Activated CD4-positive, alpha-beta T cell treated with anti-CD3 and anti-CD28 coated beads, Interleukin-2, Interleukin-6, amounts not matched to agents 100 ng/mL and 50 ng/mL, durations not matched to agents 16 hours and 8 hours (primary cell): Measurements from ENCODE around the gene CHP2.
"Not testable (repeated sequence)": the region's sequence is repeated elsewhere in the genome, so short reads cannot be mapped to it uniquely, and the experiment has no call there.

Experiments
- DNase-seq: peaks from one replicate; pipeline ENCODE4 v3.0.0-alpha.2; 2020

CHP2 gene

GRCh38 chr16:23754594-23755483, at the start of gene CHP2:
TSS of gene CHP2 (plus strand) at chr16:23755026. CDS start at chr16:23755050, 24 bp downstream.
- DNase-seq: no peak

DNA sequence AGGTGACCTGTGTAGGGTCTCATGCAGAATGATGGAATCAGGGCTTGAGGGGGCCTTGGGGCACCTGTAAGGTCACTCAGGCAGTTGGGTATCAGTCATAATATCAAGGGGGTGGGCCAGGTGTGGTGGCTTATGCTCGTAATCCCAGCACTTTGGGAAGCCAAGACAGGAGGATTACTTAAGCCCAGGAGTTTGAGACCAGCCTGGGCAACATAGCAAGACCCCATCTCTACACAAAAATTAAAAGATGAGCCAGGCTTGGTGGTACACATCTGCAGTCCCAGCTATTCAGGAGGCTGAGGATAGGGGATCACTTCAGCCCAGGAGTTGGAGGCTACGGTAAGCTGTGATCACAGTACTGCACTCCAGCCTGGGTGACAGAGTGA, 49.3 kb upstream of the CHP2 start:
- DNase-seq: no peak

DNA sequence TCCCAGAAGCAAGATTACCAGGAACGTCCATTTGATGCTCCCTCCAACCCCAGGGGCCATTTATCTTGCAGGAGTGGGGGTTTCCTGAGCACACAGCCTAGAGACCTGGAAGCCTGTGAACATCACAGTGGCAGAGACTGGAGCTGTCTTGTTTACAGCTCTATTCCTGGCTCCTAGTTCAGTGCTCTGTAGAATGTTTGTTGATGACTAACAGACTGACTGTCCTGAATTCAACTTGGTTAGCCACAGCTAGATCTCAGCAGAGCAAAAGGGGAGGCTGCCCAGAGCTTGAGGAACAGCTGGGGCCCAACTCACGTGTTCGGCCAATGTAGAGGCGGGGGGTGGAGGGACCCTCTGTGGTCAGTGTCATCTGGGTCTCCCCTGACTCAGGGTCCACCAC, 48.4 kb upstream of the CHP2 start:
- no peak for DNase-seq

DNA sequence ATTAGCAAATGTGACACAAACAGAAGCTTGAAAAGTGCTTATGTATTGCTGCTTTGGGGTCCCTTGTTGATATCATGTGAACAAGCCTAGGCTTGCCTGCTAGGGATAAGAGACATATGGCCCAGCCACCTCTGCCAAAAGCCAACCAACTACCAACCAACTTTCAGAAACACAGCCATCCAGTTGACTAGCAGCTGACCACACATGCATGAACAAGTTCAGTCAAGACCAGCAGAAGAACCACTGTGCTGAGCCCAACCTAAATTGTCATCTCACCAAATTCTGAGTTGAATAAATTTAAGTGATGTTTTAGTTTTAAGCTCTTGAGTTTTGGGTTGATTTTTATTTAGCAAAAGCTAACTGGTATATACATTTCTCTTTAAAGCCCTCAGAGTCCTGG, 45.3 kb upstream of the CHP2 start:
- DNase-seq: no peak

DNA sequence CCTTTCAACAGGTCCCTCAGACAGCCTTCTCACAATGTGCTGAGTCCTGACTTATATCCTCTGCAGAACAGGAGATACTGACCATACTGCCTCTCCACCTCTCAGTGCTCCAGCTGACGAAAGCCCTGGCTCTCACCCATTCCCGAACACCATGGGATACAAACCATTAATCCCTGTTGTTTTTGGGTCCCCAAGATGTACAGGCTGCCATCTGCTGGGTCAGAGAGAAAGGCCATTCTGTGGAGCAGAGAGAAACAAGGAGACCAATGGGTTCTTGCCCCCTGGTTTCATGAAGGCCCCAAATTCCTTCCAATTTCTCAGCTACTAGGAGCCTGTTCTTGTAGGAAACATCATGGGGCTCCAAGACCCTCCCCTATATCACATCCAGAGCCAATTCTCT, 44.8 kb upstream of the CHP2 start:
- DNase-seq: no peak

DNA sequence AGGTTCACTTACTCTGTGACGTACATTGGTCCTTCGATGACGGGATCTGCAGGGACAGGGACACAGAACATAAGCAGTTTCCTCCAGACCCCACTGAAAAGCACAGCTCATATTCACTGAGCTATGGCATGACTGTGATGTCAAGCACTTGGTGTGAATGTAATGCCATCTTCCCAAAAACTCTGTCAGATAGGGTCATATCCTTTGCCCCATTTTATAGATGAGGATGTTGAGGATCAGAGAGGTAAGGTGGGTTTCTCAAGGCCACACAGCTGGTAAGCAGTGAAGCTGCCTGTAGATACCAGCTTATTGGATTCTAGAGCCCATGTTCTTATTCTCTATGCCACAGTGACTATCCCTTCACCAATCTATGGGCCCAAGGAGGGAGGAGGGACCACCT, 44.3 kb upstream of the CHP2 start:
- DNase-seq: no peak

DNA sequence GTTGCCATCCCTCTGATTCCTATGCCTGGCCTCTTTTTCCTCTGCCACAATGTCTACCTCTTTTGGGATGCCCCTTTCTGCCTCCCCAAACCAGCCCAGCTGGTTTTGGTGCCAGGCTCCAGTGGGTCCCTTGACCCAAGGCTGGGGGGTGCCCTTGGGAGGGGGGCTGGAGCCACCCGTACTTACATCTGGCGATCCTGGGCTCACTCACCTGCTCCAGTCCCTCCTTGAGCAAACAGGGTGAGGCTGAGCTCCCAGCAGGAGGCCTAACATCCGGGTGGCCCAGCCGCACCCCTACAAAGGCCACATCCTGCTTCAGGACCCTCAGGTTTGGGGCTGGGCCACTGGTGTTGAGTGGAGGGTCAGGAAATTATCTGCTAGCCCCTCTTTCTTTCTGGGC, 43.0 kb upstream of the CHP2 start:
- DNase-seq: no peak

DNA sequence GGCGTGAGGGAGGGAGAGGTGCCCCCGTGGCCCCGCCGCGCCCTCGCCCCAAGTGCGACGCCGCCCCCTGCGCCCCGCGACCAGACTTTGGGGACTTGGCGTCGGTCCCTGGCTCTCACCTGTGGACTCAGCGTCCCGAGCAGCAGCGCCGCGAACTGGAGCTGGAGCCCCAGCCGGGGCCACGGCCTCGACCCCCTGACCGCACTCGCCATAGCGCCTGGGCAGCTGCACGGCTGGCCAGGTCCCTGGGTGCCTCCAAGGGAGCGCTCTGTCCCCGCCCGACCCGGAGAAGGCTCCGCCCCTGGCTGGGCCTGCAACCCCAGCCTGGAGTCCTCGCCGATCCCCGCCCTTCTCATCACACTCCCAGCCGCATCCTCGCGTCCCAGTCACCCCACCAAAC, 41.9 kb upstream of the CHP2 start, which contains the start of gene ERN2:
TSS of gene ERN2 (minus strand) at position 247 of the 400 bp plus-strand sequence. CDS start at position 212, 35 bp downstream.
- DNase-seq: no peak

DNA sequence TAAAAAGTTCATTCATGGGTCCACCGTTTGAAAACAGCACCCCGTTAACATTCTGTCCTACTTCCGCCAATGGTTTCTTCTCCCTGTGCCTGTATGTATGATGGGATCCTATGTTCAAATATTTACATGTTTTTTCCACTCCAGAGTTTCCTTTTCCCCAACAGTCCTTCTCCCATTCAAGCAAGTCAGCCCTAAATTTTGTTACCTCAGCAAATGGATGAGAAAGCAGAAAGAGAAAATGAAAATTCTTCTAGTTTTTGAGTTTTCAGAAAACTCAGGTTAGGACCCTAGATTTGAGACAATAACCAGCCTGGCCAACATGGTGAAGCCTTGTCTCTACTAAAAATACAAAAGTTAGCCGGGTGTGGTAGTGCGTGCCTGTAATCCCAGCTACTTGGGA, 38.3 kb upstream of the CHP2 start:
- DNase-seq: no peak

- DNase-seq: not testable (repeated sequence)
These were observed 32.1 kb upstream of the CHP2 start for GRCh38 chr16:23722613-23723240.

DNA sequence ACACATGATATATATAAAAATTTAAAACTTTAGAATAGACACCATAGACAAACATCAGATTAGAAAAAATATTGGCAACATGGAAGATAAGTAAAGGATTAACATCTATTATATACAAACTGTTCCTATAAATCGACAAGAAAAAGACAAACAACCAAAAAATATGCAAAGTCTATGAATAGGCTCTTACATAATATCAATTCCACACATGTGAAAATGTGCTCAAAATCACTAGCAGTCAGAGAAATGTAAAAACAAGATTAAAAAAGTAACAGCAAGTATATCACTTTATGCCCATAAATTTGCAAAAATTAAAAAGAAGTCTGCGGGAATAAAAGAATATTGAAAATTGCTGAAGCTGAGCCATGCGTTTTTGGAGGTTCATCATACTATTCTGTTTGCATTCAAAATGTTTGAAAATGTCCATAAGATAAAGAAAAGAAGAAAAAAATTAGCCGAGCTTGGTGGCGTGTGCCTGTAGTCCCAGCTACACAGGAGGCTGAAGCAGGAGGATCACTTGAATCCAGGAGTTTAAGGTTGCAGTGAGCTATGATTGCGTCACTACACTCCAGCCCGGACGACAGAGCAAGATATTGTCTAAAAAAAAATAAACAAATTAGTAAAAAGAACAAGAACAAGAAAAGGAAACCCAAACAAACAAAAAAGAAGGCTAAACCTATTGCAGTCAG, 30.6 kb upstream of the CHP2 start:
- no peak for DNase-seq

GRCh38 chr16:23724785-23725131, 30.1 kb upstream of the CHP2 start:
- DNase-seq: no peak

GRCh38 chr16:23726710-23727109, 28.1 kb upstream of the CHP2 start:
- DNase-seq: no peak

GRCh38 chr16:23728112-23728477, 26.7 kb upstream of the CHP2 start:
- no peak for DNase-seq

- no peak for DNase-seq
These were observed 25.1 kb upstream of the CHP2 start for GRCh38 chr16:23729503-23730424.

DNA sequence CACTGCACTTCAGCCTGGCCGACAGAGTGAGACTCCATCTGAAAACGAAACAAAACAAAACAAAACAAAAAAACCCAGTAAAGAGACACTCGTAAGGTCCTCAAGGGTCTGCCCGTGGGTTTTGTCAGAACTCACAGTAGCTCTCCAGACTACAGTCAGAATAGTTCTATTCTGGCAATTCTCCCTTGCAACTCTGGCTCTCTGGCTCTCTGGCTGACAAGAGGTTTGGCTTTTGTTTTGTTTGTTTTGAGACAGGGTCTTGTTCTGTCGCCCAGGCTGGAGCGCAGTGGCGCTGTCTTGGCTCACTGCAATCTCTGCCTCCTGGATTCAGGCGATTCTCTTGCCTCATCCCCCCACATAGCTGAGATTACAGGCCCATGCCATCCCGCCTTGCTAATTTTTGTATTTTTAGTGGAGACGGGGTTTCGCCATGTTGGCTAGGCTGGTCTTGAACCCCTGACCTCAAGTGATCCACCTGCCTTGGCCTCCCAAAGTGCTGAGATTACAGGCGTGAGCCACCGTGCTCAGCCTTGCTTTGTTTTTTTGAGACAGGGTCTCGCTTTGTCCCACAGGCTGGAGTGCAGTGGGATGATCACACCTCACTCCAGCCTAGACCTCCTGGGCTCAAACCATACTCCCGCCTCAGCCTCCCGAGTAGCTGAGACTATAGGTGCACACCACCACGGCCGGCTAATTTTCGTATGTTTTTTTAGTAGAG, 20.5 kb upstream of the CHP2 start:
- DNase-seq: no peak

DNA sequence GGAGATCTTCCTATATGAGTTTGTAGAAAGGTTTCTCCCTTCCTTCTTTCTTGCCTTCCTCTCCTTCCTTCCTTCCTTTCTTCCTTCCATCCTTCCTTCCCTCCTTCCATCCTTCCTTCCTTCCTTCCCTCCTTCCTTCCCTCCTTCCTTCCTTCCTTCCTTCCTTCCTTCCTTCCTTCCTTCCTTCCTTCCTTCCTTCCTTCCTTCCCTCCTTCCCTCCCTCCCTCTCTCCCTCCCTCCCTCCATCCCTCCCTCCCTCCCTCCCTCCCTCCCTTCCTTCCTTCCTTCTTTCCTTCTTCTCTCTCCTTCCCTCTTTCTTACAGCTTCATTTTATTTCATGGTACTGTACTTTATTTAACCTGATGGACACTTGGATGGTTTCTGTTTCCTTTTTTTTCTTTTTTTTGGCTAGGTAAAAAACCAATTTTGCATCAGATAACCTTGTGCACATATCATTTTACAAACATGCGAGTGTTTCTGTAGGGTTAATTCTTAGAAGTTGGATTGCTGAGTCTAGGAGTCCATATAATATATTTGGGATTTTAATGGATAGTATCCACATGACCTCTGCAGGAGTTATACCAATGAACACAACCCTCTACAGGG, 17.3 kb upstream of the CHP2 start:
- DNase-seq: not testable (repeated sequence)

DNA sequence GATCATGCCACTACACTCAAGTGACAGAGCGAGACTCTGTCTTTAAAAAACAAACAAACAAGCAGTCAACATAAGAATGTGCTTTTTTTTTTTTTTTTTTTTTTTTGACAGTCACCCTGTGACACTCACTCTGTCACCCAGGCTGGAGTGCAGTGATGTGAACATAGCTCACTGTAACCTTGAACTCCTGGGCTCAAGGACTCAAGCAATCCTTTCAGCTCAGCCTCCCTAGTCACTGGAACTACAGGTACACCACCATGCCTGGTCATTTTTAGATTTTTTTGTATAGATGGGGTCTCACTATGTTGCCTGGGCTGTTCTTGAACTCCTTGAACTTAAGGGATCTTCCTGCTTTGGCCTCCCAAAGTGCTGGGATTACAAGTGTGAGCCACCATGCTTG, 15.3 kb upstream of the CHP2 start:
- DNase-seq: no peak

DNA sequence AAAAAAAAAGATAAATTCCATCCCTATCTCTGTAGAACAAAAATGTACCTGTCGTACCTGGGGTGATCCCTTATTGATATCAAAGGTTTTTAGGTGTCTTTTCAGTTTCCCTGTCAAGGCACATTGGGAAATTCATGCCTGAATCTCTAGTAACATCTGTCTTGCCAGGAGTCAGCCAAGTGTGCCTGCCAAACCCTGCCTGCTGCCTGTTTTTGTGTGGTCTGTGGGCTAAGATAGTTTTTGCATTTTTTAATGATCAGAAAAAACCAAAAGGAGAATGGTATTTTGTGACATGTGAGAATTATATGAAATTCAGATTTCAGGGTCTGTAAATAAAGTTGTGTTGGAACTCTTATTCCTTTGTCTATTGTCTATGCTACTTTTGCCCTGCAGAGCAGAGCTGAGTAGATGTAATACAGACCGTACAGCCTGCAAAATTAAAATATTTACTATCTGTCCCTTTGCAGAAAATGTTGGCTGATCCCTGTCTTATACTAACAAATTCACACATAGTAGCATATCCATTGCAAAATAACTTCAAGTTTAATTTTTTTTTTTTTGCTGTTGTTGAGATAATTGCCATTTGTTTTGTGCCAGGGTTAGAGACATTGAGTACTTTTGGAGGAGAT, 13.0 kb upstream of the CHP2 start:
- no peak for DNase-seq

DNA sequence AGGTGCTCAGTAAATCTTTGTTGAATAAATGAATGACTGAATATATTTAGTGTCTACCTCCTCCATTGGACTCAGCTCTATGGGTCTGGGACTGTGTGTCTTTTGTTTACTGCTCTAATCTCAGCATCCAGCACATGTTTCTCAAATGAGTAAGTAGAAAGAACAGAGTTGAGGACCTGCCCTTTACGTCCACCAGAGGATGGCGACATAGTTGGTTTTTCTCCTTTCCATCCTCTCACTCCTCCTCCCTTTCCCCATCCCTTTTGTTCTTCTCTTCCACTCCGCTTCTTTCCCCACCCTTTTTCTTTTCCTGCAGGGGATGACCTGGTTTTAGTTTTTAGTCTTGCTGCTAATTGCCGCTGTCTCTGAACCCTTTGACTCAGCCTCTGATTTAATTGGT, 12.1 kb upstream of the CHP2 start:
- no peak for DNase-seq

GRCh38 chr16:23745263-23745662, 9.6 kb upstream of the CHP2 start:
- no peak for DNase-seq
